Suprapubic skin (tissue), 4 donors: ENCODE measurements around the gene CCL5. TPM values are rescaled to one million over a fixed set of nuclear protein-coding genes. Genes with fewer than 3 reads are reported as not detected.

Experiments
- DNase-seq, 2 donors: peaks; one replicate each; pipeline ENCODE4 v3.0.0-alpha.2; 2019; ENCODE audit warnings: low spot score in 2 of 2
- H3K27ac ChIP-seq: fragments of 200-600 bp; sonication (generic); one replicate; pipeline ENCODE4 v1.5.1; 2019
- H3K27me3 ChIP-seq: fragments of 200-600 bp; sonication (generic); one replicate; pipeline ENCODE4 v1.5.1; 2019
- H3K36me3 ChIP-seq: fragments of 200-600 bp; sonication (generic); one replicate; pipeline ENCODE4 v1.5.1; 2019
- H3K4me1 ChIP-seq: fragments of 200-600 bp; sonication (generic); one replicate; pipeline ENCODE4 v1.5.1; 2019
- H3K4me3 ChIP-seq: fragments of 200-600 bp; sonication (generic); one replicate; pipeline ENCODE4 v1.5.1; 2019; ENCODE audit warnings: mild to moderate bottlenecking
- H3K9me3 ChIP-seq: fragments of 200-600 bp; sonication (generic); one replicate; pipeline ENCODE4 v1.5.1; 2019
- CTCF ChIP-seq, 2 donors: fragments of 200-600 bp in 1 of 2; fragments of 450-650 bp in 1 of 2; sonication (generic) in 1 of 2; IDR thresholded peaks; one replicate each; pipeline ENCODE4 v1.5.1; 2016 to 2019; ENCODE audit warnings: antibody characterized with exemption in 2 of 2, mild to moderate bottlenecking in 1 of 2, moderate library complexity in 1 of 2
- EP300 ChIP-seq: sonication (generic); formaldehyde crosslinking; IDR thresholded peaks from one replicate; pipeline ENCODE4 v1.6.1; 2017; ENCODE audit warnings: antibody characterized with exemption
- POLR2A ChIP-seq, 2 donors: fragments of 450-650 bp; IDR thresholded peaks; one replicate each; pipeline ENCODE4 v1.6.1; 2017; ENCODE audit warnings: antibody characterized with exemption in 2 of 2, mild to moderate bottlenecking in 2 of 2, moderate library complexity in 2 of 2
- POLR2AphosphoS5 ChIP-seq, 3 donors: sonication (generic); formaldehyde crosslinking; IDR thresholded peaks; one replicate each; pipeline ENCODE4 v1.6.1; 2017; ENCODE audit warnings: antibody characterized with exemption in 3 of 3
- WGBS: methylation state at CpG from one replicate; pipeline ENCODE4 v1.1.5; 2018; 5-methylcytosine and 5-hydroxymethylcytosine counted together
- total RNA-seq, 4 donors: library from RNA; depleted of rRNA; stranded (reverse); fragments of >200 nt; gene quantifications; one replicate each; pipeline ENCODE4 v1.1.0, GENCODE V29; 2016

CCL5 gene
- total RNA-seq, 4 donors from 2014 or later = 0.79 to 2.3 (median 1.4) TPM; not detected in 1

DNA sequence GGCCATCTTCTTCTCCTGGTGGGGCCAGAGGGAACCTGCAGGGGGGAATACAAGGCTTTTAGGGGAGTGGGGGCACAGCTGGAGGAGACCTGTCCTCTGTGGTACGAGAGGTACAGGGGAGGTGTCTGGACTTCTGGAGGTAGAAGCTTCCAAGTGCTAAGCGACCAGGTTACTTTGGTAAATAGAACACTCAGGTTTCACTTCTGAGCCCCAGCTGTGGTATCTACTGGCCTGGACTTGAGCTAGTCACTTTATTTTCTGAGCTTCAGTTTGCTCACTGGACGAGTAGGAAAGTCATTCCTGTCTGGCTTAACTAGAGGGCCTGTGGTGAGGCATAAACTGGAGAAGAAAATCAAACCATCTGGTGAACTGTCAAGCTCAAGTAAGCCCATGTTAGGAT lies 11.4 kb downstream of the CCL5 start, which contains the start of gene HEATR9:
HEATR9 (minus strand) TSS at position 155 of the 400 bp plus-strand sequence; CDS start at position 6, 149 bp downstream.
- WGBS = 81% methylated on average over 3 of the region's 3 CpGs
- no peaks in the 10 kb centered on the region for H3K9me3 ChIP-seq

GRCh38 chr17:35867574-35867973 lies 12.6 kb downstream of the CCL5 start:
- no peaks in the 10 kb centered on the region for H3K4me1 ChIP-seq
- H3K4me3 ChIP-seq = no peak overlapping the region
- no peak for DNase-seq
- no peaks in the 10 kb centered on the region for H3K9me3 ChIP-seq
- no peak overlapping the region for H3K27ac ChIP-seq
- WGBS = 97% methylated on average over 3 of the region's 3 CpGs
- H3K36me3 ChIP-seq = no peaks in the 10 kb centered on the region
- no peaks in the 10 kb centered on the region for H3K27me3 ChIP-seq
- no peak for TF ChIP-seq POLR2A (IDR thresholded peaks at IDR 0.05)

More for the DNA sequence above, 11.4 kb downstream of the CCL5 start, which contains the start of gene HEATR9:
- no peak within 1 kb of the TSS for H3K4me3 ChIP-seq
- H3K4me1 ChIP-seq = no peaks in the 10 kb centered on the region
- no peak for DNase-seq
- no peaks in the 10 kb centered on the region for H3K36me3 ChIP-seq
- H3K27ac ChIP-seq = no peak within 1 kb of the TSS
- no peaks in the 10 kb centered on the region for H3K27me3 ChIP-seq
- TF ChIP-seq POLR2AphosphoS5 (IDR thresholded peaks at IDR 0.05) = no peak
- no peak for TF ChIP-seq POLR2A (IDR thresholded peaks at IDR 0.05)
- no peak for TF ChIP-seq CTCF (IDR thresholded peaks at IDR 0.05)
- TF ChIP-seq EP300 = no peak

GRCh38 chr17:35866341-35866950 lies 13.7 kb downstream of the CCL5 start:
- Histone ChIP-seq H3K4me3 (no peak overlapping the region), H3K9me3 (no peaks in the 10 kb centered on the region), H3K4me1 (no peaks in the 10 kb centered on the region), H3K27me3 (no peaks in the 10 kb centered on the region), H3K36me3 (no peaks in the 10 kb centered on the region), H3K27ac (no peak overlapping the region)
- WGBS = 100% methylated on average over 1 of the region's 1 CpG
- DNase-seq = no peak
- TF ChIP-seq POLR2A (IDR thresholded peaks at IDR 0.05) (no peak), POLR2AphosphoS5 (IDR thresholded peaks at IDR 0.05) (no peak), EP300 (no peak), CTCF (IDR thresholded peaks at IDR 0.05) (no peak)

DNA sequence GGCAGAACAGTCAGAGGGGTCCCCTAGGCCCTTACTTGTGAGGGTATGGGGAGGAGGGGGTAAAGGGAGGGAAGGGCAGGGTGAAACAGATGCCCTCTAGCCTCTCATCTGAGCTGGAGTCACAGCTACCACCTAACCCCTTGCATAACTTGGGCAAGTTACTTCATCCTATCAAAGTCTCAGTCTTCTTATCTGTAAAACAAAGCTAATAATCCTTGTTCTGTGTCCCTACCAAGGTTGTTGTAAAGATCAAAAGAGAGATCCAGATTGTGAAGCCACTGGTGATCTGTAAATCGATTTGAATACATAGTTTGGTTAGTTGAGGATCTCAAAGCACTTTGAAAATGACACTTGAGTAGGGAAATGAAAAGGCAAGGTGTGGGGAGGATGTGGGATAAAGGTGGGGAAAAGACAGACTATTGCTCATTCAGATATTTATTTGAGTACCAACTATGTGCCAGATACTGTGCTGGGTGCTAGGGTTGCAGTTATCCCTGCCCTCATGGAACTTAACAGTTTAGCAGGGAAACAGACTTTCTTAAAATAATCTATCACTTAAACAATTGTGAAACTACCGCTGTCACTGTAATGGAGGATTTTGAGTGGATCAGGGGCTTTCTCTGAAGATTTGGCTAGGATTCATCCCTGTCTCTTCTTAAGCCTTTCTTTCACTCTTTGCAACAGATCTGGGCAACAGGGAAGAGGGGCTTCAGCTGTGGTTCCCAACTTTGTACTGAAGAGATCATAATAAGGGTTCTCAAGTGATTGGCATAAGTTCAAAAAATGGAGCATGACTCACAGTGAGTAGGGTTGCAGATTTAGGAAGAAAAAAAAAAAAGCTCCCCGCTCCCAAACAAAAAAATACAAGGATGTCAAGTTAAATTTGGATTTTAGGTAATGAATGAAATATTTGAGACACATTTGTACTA lies 14.5 kb downstream of the CCL5 start:
- Histone ChIP-seq H3K4me1 (no peaks in the 10 kb centered on the region), H3K36me3 (no peaks in the 10 kb centered on the region), H3K27me3 (no peaks in the 10 kb centered on the region), H3K27ac (no peak overlapping the region), H3K4me3 (no peak overlapping the region), H3K9me3 (no peaks in the 10 kb centered on the region)
- no peak for DNase-seq
- 83% methylated on average over 3 of the region's 3 CpGs for WGBS
- TF ChIP-seq POLR2AphosphoS5 (IDR thresholded peaks at IDR 0.05) = no peak
- no peak for TF ChIP-seq EP300
- TF ChIP-seq CTCF (IDR thresholded peaks at IDR 0.05) = no peak
- TF ChIP-seq POLR2A (IDR thresholded peaks at IDR 0.05) = no peak

GRCh38 chr17:35864853-35865252 lies 15.3 kb downstream of the CCL5 start:
- no peak overlapping the region for H3K27ac ChIP-seq
- no peaks in the 10 kb centered on the region for H3K27me3 ChIP-seq
- no peak overlapping the region for H3K4me3 ChIP-seq
- H3K36me3 ChIP-seq = no peaks in the 10 kb centered on the region
- DNase-seq = no peak
- TF ChIP-seq POLR2A (IDR thresholded peaks at IDR 0.05) = no peak
- TF ChIP-seq CTCF (IDR thresholded peaks at IDR 0.05) = no peak
- TF ChIP-seq EP300 = no peak
- TF ChIP-seq POLR2AphosphoS5 (IDR thresholded peaks at IDR 0.05) = no peak
- 82% methylated on average over 7 of the region's 7 CpGs for WGBS
- H3K9me3 ChIP-seq = no peaks in the 10 kb centered on the region
- H3K4me1 ChIP-seq = no peaks in the 10 kb centered on the region
